ENCODE data around the gene ZNF423.

Gene ZNF423

GRCh38 chr16:49636608-49637007 lies 219.3 kb downstream of the ZNF423 start:
- no peak for DNase-seq

- no peak for DNase-seq
Observed at GRCh38 chr16:49635591-49636581, 220.0 kb downstream of the ZNF423 start.

GRCh38 chr16:49635009-49635350 lies 220.9 kb downstream of the ZNF423 start:
- DNase-seq: no peak

- no peak for DNase-seq
Observed at GRCh38 chr16:49634235-49635008, 221.5 kb downstream of the ZNF423 start.

- DNase-seq: no peak
Observed at GRCh38 chr16:49632795-49633184, 223.1 kb downstream of the ZNF423 start.

- no peak for DNase-seq
Observed at GRCh38 chr16:49632086-49632794, 223.7 kb downstream of the ZNF423 start.

GRCh38 chr16:49631187-49632041 lies 224.5 kb downstream of the ZNF423 start:
- DNase-seq: peak; percentile 86

- DNase-seq: no peak
Observed at GRCh38 chr16:49630783-49631182, 225.1 kb downstream of the ZNF423 start.

GRCh38 chr16:49629851-49630250 lies 226.1 kb downstream of the ZNF423 start:
- no peak for DNase-seq

GRCh38 chr16:49628148-49628547 lies 227.8 kb downstream of the ZNF423 start:
- no peak for DNase-seq

GRCh38 chr16:49625311-49626065 lies 230.4 kb downstream of the ZNF423 start:
- DNase-seq: no peak

GRCh38 chr16:49623501-49624266 lies 232.2 kb downstream of the ZNF423 start:
- no peak for DNase-seq

- DNase-seq: no peak
Observed at GRCh38 chr16:49622421-49623402, 233.2 kb downstream of the ZNF423 start.

- no peak for DNase-seq
Observed at GRCh38 chr16:49622084-49622390, 233.9 kb downstream of the ZNF423 start.

- DNase-seq: peak; percentile 40
Observed at GRCh38 chr16:49621241-49622083, 234.4 kb downstream of the ZNF423 start.

- peak; percentile 36 for DNase-seq
Observed at GRCh38 chr16:49620869-49621240, 235.1 kb downstream of the ZNF423 start.

- DNase-seq: peak; percentile 66
Observed at GRCh38 chr16:49620158-49620868, 235.6 kb downstream of the ZNF423 start.

- no peak for DNase-seq
Observed at GRCh38 chr16:49619811-49620157, 236.1 kb downstream of the ZNF423 start.
